Measurements from ENCODE around the gene RBM33.

The RBM33 gene

GRCh38 chr7:155797262-155798250 is 153.1 kb downstream of the RBM33 start:
- no peak for DNase-seq (ENCODE audit: low spot score)

GRCh38 chr7:155798673-155799439 is 154.4 kb downstream of the RBM33 start:
- no peak for DNase-seq (ENCODE audit: low spot score)

- DNase-seq (ENCODE audit: low spot score) = no peak
These were observed 155.1 kb downstream of the RBM33 start for GRCh38 chr7:155799514-155799913.

GRCh38 chr7:155800301-155800700 is 155.8 kb downstream of the RBM33 start:
- DNase-seq (ENCODE audit: low spot score) = no peak

GRCh38 chr7:155800741-155801267 is 156.3 kb downstream of the RBM33 start:
- no peak for DNase-seq (ENCODE audit: low spot score)

GRCh38 chr7:155802291-155802690 is 157.8 kb downstream of the RBM33 start:
- no peak for DNase-seq (ENCODE audit: low spot score)

- DNase-seq (ENCODE audit: low spot score) = no peak
These were observed 158.5 kb downstream of the RBM33 start for GRCh38 chr7:155802906-155803417.

- DNase-seq (ENCODE audit: low spot score) = no peak
These were observed 159.2 kb downstream of the RBM33 start for GRCh38 chr7:155803418-155804376.

GRCh38 chr7:155804431-155804831 is 160.0 kb downstream of the RBM33 start:
- no peak for DNase-seq (ENCODE audit: low spot score)

GRCh38 chr7:155804897-155805825 is 160.7 kb downstream of the RBM33 start:
- peak; percentile 24 for DNase-seq (ENCODE audit: low spot score)

- DNase-seq (ENCODE audit: low spot score) = no peak
These were observed 161.3 kb downstream of the RBM33 start for GRCh38 chr7:155805826-155806095.

- DNase-seq (ENCODE audit: low spot score) = no peak
These were observed 161.8 kb downstream of the RBM33 start for GRCh38 chr7:155806096-155806871.

GRCh38 chr7:155807065-155807671 is 162.7 kb downstream of the RBM33 start:
- DNase-seq (ENCODE audit: low spot score) = no peak

- DNase-seq (ENCODE audit: low spot score) = no peak
These were observed 163.5 kb downstream of the RBM33 start for GRCh38 chr7:155807789-155808548.

GRCh38 chr7:155808549-155809331 is 164.3 kb downstream of the RBM33 start:
- DNase-seq (ENCODE audit: low spot score) = no peak

- no peak for DNase-seq (ENCODE audit: low spot score)
These were observed 165.0 kb downstream of the RBM33 start for GRCh38 chr7:155809332-155809946.

Measured in globus pallidus (tissue), 1 donor.